Uterus (tissue), 4 donors: ENCODE data around the gene SYT12. TPM values are rescaled to one million over a fixed set of nuclear protein-coding genes. Genes with fewer than 3 reads are reported as not detected.

Source experiments
- DNase-seq, 2 donors: peaks; one replicate each; pipeline ENCODE4 v3.0.0-alpha.2; 2019 to 2020
- H3K27ac ChIP-seq, 2 donors: fragments of 200-600 bp; sonication (generic); 1 replicate in 1 of 2; 2 replicates in 1 of 2; pipeline ENCODE4 v1.5.1; 2016 to 2018
- H3K27me3 ChIP-seq, 2 donors: fragments of 200-600 bp; sonication (generic); one replicate each; pipeline ENCODE4 v1.5.1; 2018 to 2019; ENCODE audit warnings: control low read depth in 1 of 2
- H3K36me3 ChIP-seq, 2 donors: fragments of 200-600 bp; sonication (generic); one replicate each; pipeline ENCODE4 v1.5.1; 2019; ENCODE audit warnings: control low read depth in 1 of 2
- H3K4me1 ChIP-seq, 2 donors: fragments of 200-600 bp; sonication (generic); one replicate each; pipeline ENCODE4 v1.5.1; 2018 to 2019; ENCODE audit warnings: control low read depth in 1 of 2
- H3K4me3 ChIP-seq, 2 donors: fragments of 200-600 bp; sonication (generic); 1 replicate in 1 of 2; 2 replicates in 1 of 2; pipeline ENCODE4 v1.5.1; 2018 to 2019; ENCODE audit warnings: mild to moderate bottlenecking in 1 of 2
- H3K9me3 ChIP-seq, 2 donors: fragments of 200-600 bp; sonication (generic); one replicate each; pipeline ENCODE4 v1.5.1; 2019; ENCODE audit warnings: control low read depth in 1 of 2
- POLR2A ChIP-seq, 2 donors: fragments of 450-650 bp; IDR thresholded peaks; one replicate each; pipeline ENCODE4 v1.6.1; 2016; ENCODE audit warnings: antibody characterized with exemption in 2 of 2, mild to moderate bottlenecking in 1 of 2, moderate library complexity in 1 of 2
- intact Hi-C: fragments of 100-400 bp; cut with DNase I; formaldehyde crosslinking; loops from one replicate; pipeline ENCODE4 v1.15.1; 2023; ENCODE audit warnings: low total_unique reads
- microRNA-seq: library from miRNA; unstranded; fragments of <30 nt; microRNA quantifications from one replicate; pipeline ENCODE4, GENCODE V29; 2016; ENCODE audit warnings: borderline microRNAs expressed, borderline replicate concordance
- total RNA-seq, 4 donors: library from RNA; depleted of rRNA in 3 of 4; stranded (reverse); fragments of >200 nt in 3 of 4; gene quantifications; one replicate each; pipeline versions ENCODE4 v1.1.0 to v1.2.4, GENCODE V29; 2014 to 2023
- TF ChIP-seq, protein P1 (sequence below), 4 experiments: fragments of 200-600 bp in 2 of 4; fragments of 450-650 bp in 2 of 4; sonication (generic) in 2 of 4; IDR thresholded peaks; one replicate each; pipeline ENCODE4 v1.5.1; 2016 to 2019; ENCODE audit warnings: antibody characterized with exemption in 4 of 4, mild to moderate bottlenecking in 2 of 4, moderate library complexity in 1 of 4
- donor health status: DM: yes; HTN: yes; CAD: no.

The SYT12 gene
- total RNA-seq, 4 donors from 2014 or later = 0.55 to 0.61 TPM; not detected in 2

DNA sequence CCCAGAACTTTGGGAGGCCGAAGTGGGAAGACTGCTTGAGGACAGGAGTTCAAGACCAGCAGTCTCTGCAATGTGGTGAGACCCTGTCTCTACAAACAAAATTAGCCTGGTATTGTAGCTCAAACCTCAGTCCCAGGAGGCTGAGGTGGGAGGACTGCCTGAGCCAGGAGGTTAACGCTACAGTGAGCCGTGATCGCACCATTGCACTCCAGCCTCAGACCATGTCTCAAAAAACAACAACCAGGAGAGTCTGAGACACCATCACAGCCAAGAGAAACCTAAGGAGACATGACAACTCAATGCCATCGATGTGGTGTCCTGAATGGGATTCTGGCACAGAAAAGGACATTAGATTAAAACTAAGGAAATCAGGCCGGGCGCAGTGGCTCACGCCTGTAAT is 67.8 kb downstream of the SYT12 start:
- Histone ChIP-seq H3K27me3 (no peaks in the 10 kb centered on the region), H3K9me3 (no peaks in the 10 kb centered on the region), H3K4me3 (no peak overlapping the region), H3K4me1 (no peaks in the 10 kb centered on the region), H3K36me3 (no peaks in the 10 kb centered on the region), H3K27ac (no peak overlapping the region)
- TF ChIP-seq, protein P1, sequence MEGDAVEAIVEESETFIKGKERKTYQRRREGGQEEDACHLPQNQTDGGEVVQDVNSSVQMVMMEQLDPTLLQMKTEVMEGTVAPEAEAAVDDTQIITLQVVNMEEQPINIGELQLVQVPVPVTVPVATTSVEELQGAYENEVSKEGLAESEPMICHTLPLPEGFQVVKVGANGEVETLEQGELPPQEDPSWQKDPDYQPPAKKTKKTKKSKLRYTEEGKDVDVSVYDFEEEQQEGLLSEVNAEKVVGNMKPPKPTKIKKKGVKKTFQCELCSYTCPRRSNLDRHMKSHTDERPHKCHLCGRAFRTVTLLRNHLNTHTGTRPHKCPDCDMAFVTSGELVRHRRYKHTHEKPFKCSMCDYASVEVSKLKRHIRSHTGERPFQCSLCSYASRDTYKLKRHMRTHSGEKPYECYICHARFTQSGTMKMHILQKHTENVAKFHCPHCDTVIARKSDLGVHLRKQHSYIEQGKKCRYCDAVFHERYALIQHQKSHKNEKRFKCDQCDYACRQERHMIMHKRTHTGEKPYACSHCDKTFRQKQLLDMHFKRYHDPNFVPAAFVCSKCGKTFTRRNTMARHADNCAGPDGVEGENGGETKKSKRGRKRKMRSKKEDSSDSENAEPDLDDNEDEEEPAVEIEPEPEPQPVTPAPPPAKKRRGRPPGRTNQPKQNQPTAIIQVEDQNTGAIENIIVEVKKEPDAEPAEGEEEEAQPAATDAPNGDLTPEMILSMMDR (IDR thresholded peaks at IDR 0.05) = no peak
- intact Hi-C loops = no loop called here
- DNase-seq = no peak

DNA sequence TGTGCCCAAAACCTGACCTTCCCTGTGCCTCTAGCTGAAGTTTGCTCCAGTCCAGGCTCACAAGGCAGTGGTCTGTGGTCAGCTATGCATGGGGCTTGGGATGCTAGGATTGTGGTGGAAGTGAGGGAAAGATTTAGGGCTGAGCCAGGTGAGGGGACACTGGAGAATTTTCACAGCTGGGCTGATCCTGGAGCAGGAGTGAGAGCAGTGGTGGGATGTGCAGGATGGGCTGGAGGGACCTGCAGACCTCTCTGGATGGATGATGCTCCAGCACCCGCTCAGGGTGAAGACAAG is 72.2 kb downstream of the SYT12 start:
- no peaks in the 10 kb centered on the region for H3K4me1 ChIP-seq
- H3K27me3 ChIP-seq = no peaks in the 10 kb centered on the region
- no peak for DNase-seq
- intact Hi-C loops = no loop called here
- H3K27ac ChIP-seq = no peak overlapping the region
- no peak overlapping the region for H3K4me3 ChIP-seq
- no peaks in the 10 kb centered on the region for H3K9me3 ChIP-seq
- H3K36me3 ChIP-seq = no peaks in the 10 kb centered on the region
- TF ChIP-seq POLR2A (IDR thresholded peaks at IDR 0.05) = no peak
- TF ChIP-seq, protein P1 (IDR thresholded peaks at IDR 0.05) = no peak

DNA sequence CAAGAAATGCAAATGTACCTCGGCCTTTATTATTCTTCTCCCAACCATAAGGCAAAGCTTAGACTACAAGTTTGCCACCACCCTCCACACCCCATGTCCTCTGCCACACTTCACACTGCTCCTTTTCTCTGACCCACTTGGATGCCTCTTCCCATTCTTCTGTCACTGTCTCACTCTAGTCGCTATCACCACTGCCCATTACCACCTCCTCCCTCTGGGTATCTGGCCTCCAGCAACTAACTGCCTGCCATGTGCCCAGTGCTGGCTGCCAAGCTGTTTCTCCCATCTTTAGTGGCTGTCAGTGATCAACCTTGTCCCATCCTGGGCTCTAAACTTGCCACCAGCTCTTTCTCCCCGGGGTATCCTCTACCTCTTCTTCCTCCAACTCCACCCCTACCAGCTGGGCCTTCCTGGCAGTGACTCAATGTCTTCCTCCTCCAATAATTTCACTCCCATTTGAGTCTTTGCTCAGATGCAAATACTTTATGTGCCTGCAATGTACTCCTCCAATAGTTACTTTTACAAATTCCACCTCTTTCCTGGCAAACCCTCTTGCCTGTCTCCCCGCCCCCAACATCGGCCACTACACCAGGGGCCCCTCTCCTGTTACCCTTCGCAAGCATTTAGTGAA is 76.0 kb downstream of the SYT12 start:
- DNase-seq = no peak
- intact Hi-C loops = no loop called here
- TF ChIP-seq, protein P1 (IDR thresholded peaks at IDR 0.05) = no peak
- no peak for TF ChIP-seq POLR2A (IDR thresholded peaks at IDR 0.05)

DNA sequence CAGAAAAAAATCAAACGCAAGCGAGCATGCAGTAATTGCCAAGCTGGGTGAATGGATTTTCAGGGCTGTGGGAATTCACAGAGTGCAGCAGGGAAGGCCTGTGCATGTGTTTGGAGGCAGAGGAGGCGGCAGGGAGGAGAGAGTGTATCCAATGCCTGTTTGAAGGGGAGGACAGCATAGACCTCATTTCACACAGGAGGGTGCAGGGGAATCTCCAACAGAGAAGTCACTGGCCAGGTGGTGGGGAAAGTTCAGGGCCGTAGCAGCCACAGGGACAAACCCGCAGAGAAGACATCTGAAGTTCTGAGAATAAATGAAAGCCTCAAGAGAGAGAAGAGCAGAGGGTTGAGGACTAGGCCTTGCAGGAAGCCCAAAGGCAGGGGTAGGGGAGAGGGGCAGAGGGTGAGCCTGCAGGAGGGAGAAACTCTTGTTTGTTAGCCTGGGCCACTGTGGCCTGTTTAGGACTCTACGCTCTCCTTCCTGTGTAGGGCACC is 76.9 kb downstream of the SYT12 start:
- H3K4me1 ChIP-seq = no peaks in the 10 kb centered on the region
- H3K4me3 ChIP-seq = no peak overlapping the region
- H3K9me3 ChIP-seq = no peaks in the 10 kb centered on the region
- H3K27me3 ChIP-seq = no peaks in the 10 kb centered on the region
- intact Hi-C loops = no loop called here
- TF ChIP-seq POLR2A (IDR thresholded peaks at IDR 0.05) = no peak
- TF ChIP-seq, protein P1 (IDR thresholded peaks at IDR 0.05) = no peak
- no peak overlapping the region for H3K27ac ChIP-seq
- no peaks in the 10 kb centered on the region for H3K36me3 ChIP-seq
- no peak for DNase-seq

More for the DNA sequence above, 76.0 kb downstream of the SYT12 start:
- Histone ChIP-seq H3K9me3 (no peaks in the 10 kb centered on the region), H3K27me3 (no peaks in the 10 kb centered on the region), H3K4me3 (no peak overlapping the region), H3K36me3 (no peaks in the 10 kb centered on the region), H3K27ac (no peak overlapping the region), H3K4me1 (no peaks in the 10 kb centered on the region)

Small RNA genes within 50 kb of the gene (microRNA-seq; reads per million reads assigned to microRNA genes)
- gene MIR6860 = not detected

Other genes starting within 250 kb of the SYT12 start
- gene RCE1, start 179.7 kb upstream of the SYT12 start, total RNA-seq = 10 to 100 TPM in 3 of 4 donors, 1 to 10 TPM in 1; 2.3 to 19.4 (median 13.7) TPM
- gene LRFN4, start 166.1 kb upstream of the SYT12 start, total RNA-seq = 10 to 100 TPM in 1 of 4 donors, 1 to 10 TPM in 3; 1.5 to 17.0 (median 5.4) TPM
- 10 to 100 TPM in 1 of 4 donors, 1 to 10 TPM in 3; 7.1 to 13.8 (median 8.1) TPM for gene PC, start 64.8 kb upstream of the SYT12 start, total RNA-seq
- not detected for gene C11orf86, start 47.8 kb upstream of the SYT12 start, total RNA-seq
- 10 to 100 TPM in 2 of 4 donors, 1 to 10 TPM in 2; 9.4 to 23.6 (median 10.4) TPM for gene RHOD, start 33.7 kb downstream of the SYT12 start, total RNA-seq
- gene KDM2A, start 96.1 kb downstream of the SYT12 start, total RNA-seq = 10 to 100 TPM; 48.2 to 94.9 (median 73.5) TPM
- gene GRK2, start 243.3 kb downstream of the SYT12 start, total RNA-seq = 10 to 100 TPM; 25.0 to 93.8 (median 64.2) TPM